ENCODE data around the gene RESF1. TPM values are rescaled to one million over a fixed set of nuclear protein-coding genes. Genes with fewer than 3 reads are reported as not detected.

The RESF1 gene
- total RNA-seq, 1 experiment from 2014 or later: 172 TPM

- peaks cover 35 to 69% (median 48%) of the 10 kb centered on the region in 3 experiments; a peak in 6 of 7 replicates for H3K36me3 Mint-ChIP-seq (ENCODE audit: insufficient read depth in 1 of 3, low read depth in 3 of 3)
- no peak overlapping the region for H2AFZ ChIP-seq (ENCODE audit: low read length)
- TF ChIP-seq CTCF (conservative IDR thresholded peaks at IDR 0.05): no peak
These were observed 40.5 kb downstream of the RESF1 start for GRCh38 chr12:31999692-32000091.

More at GRCh38 chr12:31999692-32000091, 40.5 kb downstream of the RESF1 start:
- Histone ChIP-seq H3K23me2 (ENCODE audit: insufficient read length, low read depth, low read length, poor library complexity, severe bottlenecking) (no peaks in the 10 kb centered on the region), H2AK5ac (ENCODE audit: insufficient read length, low read length) (no peak overlapping the region), H3K27me3 (ENCODE audit: insufficient read depth, low read length) (no peaks in the 10 kb centered on the region; the same call in 1 of the 2 replicates), H4K91ac (ENCODE audit: insufficient read length, low read depth, low read length) (no peak overlapping the region), H2BK12ac (ENCODE audit: insufficient read length, low read depth, low read length) (no peak overlapping the region), H3K23ac (ENCODE audit: insufficient read length, low read depth, low read length) (no peak overlapping the region), H3K4me1 (ENCODE audit: insufficient read depth, low read length) (no peaks in the 10 kb centered on the region), H4K8ac (replicated peaks; ENCODE audit: insufficient read length, low read depth, low read length) (no peak overlapping the region), H2BK20ac (ENCODE audit: low read depth, low read length, poor library complexity, severe bottlenecking) (no peak overlapping the region), H3K9ac (ENCODE audit: extremely low read depth, insufficient read length, low read length) (no peak overlapping the region), H2BK15ac (ENCODE audit: low read depth, low read length) (no peak overlapping the region), H3K18ac (ENCODE audit: insufficient read length, low read depth, low read length) (no peak overlapping the region), H4K5ac (ENCODE audit: insufficient read length, low read depth, low read length) (no peak overlapping the region), H3K4me2 (ENCODE audit: insufficient read depth, insufficient read length, low read length) (no peak overlapping the region), H3K4ac (ENCODE audit: low read depth, low read length) (no peak overlapping the region), H3K27ac (ENCODE audit: insufficient read length, low read depth, low read length) (no peak overlapping the region), H3K56ac (ENCODE audit: insufficient read length, low read depth, low read length) (no peak overlapping the region), H2BK5ac (ENCODE audit: insufficient read length, low read length) (no peak overlapping the region), H2BK120ac (ENCODE audit: low read depth, low read length, poor library complexity, severe bottlenecking) (no peak overlapping the region), H3K79me2 (ENCODE audit: insufficient read depth, low read length) (no peaks in the 10 kb centered on the region), H3K9me3 (ENCODE audit: control insufficient read depth, low read depth, low read length) (peaks cover 6% of the 10 kb centered on the region), H3K79me1 (ENCODE audit: insufficient read depth, low read depth, low read length, poor library complexity, severe bottlenecking) (no peaks in the 10 kb centered on the region), H3K14ac (ENCODE audit: insufficient read depth, low read length) (no peak overlapping the region), H3T11ph (ENCODE audit: low read length) (no peak overlapping the region), H4K20me1 (ENCODE audit: control insufficient read depth, insufficient read depth, insufficient read length) (no peaks in the 10 kb centered on the region)
- DNase-seq: no peak
- H3K9me3 Mint-ChIP-seq: no peaks in the 10 kb centered on the region; a peak in 1 of 5 replicates
- H3K27ac Mint-ChIP-seq: no peak overlapping the region
- H3K27me3 Mint-ChIP-seq (ENCODE audit: low read depth): no peaks in the 10 kb centered on the region
- H3K4me1 Mint-ChIP-seq: no peaks in the 10 kb centered on the region
- H3K4me3 Mint-ChIP-seq: no peak overlapping the region
- WGBS (ENCODE audit: extremely low coverage, insufficient read length, low lambda C conversion rate): no CpG with 5 or more reads among the region's 6 CpGs
